H9 (cell line): ENCODE data around the gene TACC2. TPM values are rescaled to one million over a fixed set of nuclear protein-coding genes. Genes with fewer than 3 reads are reported as not detected.
"Not testable (repeated sequence)": the region's sequence is repeated elsewhere in the genome, so short reads cannot be mapped to it uniquely, and the experiment has no call there.

Source experiments
- DNase-seq: peaks from one replicate; pipeline ENCODE4 v3.0.0-alpha.2; 2017
- H2AFZ ChIP-seq: one replicate; pipeline ENCODE4 v1.6.1; 2013; ENCODE audit warnings: mild to moderate bottlenecking, low read length, control low read depth, moderate library complexity
- H2AK5ac ChIP-seq: 2 replicates; pipeline ENCODE4 v1.6.1; 2013; ENCODE audit warnings: low read length, control low read depth, mixed read lengths; ENCODE audit not compliant: insufficient read length
- H2BK120ac ChIP-seq: one replicate; pipeline ENCODE4 v1.6.1; 2013; ENCODE audit warnings: low read depth, mild to moderate bottlenecking, low read length, control low read depth, inconsistent platforms; ENCODE audit not compliant: poor library complexity, severe bottlenecking
- H2BK12ac ChIP-seq: 2 replicates; pipeline ENCODE4 v1.6.1; 2013; ENCODE audit warnings: low read length, control low read depth, mixed read lengths, low read depth; ENCODE audit not compliant: insufficient read length
- H2BK15ac ChIP-seq: 2 replicates; pipeline ENCODE4 v1.6.1; 2013; ENCODE audit warnings: low read depth, low read length, control low read depth
- H2BK20ac ChIP-seq: one replicate; pipeline ENCODE4 v1.6.1; 2013; ENCODE audit warnings: low read depth, mild to moderate bottlenecking, low read length, control low read depth, inconsistent platforms; ENCODE audit not compliant: poor library complexity, severe bottlenecking
- H2BK5ac ChIP-seq: 2 replicates; pipeline ENCODE4 v1.6.1; 2013; ENCODE audit warnings: low read length, control low read depth, mixed read lengths; ENCODE audit not compliant: insufficient read length
- H3K14ac ChIP-seq: 2 replicates; pipeline ENCODE4 v1.6.1; 2013; ENCODE audit warnings: low read length, control low read depth; ENCODE audit not compliant: insufficient read depth
- H3K18ac ChIP-seq: 2 replicates; pipeline ENCODE4 v1.6.1; 2013; ENCODE audit warnings: low read depth, mild to moderate bottlenecking, mixed read lengths, low read length, control low read depth; ENCODE audit not compliant: insufficient read length
- H3K23ac ChIP-seq: 2 replicates; pipeline ENCODE4 v1.6.1; 2013; ENCODE audit warnings: low read length, control low read depth, mixed read lengths, low read depth; ENCODE audit not compliant: insufficient read length
- H3K23me2 ChIP-seq: 2 replicates; pipeline ENCODE4 v1.6.1; 2013; ENCODE audit warnings: low read depth, mild to moderate bottlenecking, mixed read lengths, low read length, control low read depth; ENCODE audit not compliant: insufficient read length, poor library complexity, severe bottlenecking
- H3K27ac ChIP-seq: 2 replicates; pipeline ENCODE4 v1.5.1; 2013; ENCODE audit warnings: low read length, control low read depth, mixed read lengths, low read depth; ENCODE audit not compliant: insufficient read length
- H3K27me3 ChIP-seq: 2 replicates; pipeline ENCODE4 v1.6.1; 2013; ENCODE audit warnings: low read length, control low read depth, inconsistent platforms; ENCODE audit not compliant: insufficient read depth
- H3K4ac ChIP-seq: 2 replicates; pipeline ENCODE4 v1.6.1; 2013; ENCODE audit warnings: low read depth, mild to moderate bottlenecking, control low read depth, inconsistent platforms, low read length, moderate library complexity
- H3K4me1 ChIP-seq: 2 replicates; pipeline ENCODE4 v1.6.1; 2013; ENCODE audit warnings: low read length, control low read depth, inconsistent platforms; ENCODE audit not compliant: insufficient read depth
- H3K4me2 ChIP-seq: 2 replicates; pipeline ENCODE4 v1.6.1; 2013; ENCODE audit warnings: low read length, control low read depth, mixed read lengths; ENCODE audit not compliant: insufficient read length, insufficient read depth
- H3K56ac ChIP-seq: 2 replicates; pipeline ENCODE4 v1.6.1; 2013; ENCODE audit warnings: low read depth, mild to moderate bottlenecking, mixed read lengths, low read length, control low read depth; ENCODE audit not compliant: insufficient read length
- H3K79me1 ChIP-seq: 2 replicates; pipeline ENCODE4 v1.6.1; 2013; ENCODE audit warnings: low read depth, mild to moderate bottlenecking, moderate library complexity, low read length, control low read depth, inconsistent platforms; ENCODE audit not compliant: insufficient read depth, poor library complexity, severe bottlenecking
- H3K79me2 ChIP-seq: 2 replicates; pipeline ENCODE4 v1.6.1; 2013; ENCODE audit warnings: low read length, control low read depth, inconsistent platforms; ENCODE audit not compliant: insufficient read depth
- H3K9ac ChIP-seq: 2 replicates; pipeline ENCODE4 v1.6.1; 2013; ENCODE audit warnings: low read length, control low read depth, mixed read lengths; ENCODE audit not compliant: insufficient read length; ENCODE audit errors: extremely low read depth
- H3K9me3 ChIP-seq: one replicate; pipeline ENCODE4 v1.6.1; 2013; ENCODE audit warnings: low read depth, low read length, inconsistent platforms; ENCODE audit not compliant: control insufficient read depth
- H3T11ph ChIP-seq: one replicate; pipeline ENCODE4 v1.6.1; 2013; ENCODE audit warnings: mild to moderate bottlenecking, low read length, control low read depth, inconsistent platforms
- H4K20me1 ChIP-seq: one replicate; pipeline ENCODE4 v1.6.1; 2013; ENCODE audit not compliant: control insufficient read depth, insufficient read length, insufficient read depth
- H4K5ac ChIP-seq: 2 replicates; pipeline ENCODE4 v1.6.1; 2013; ENCODE audit warnings: low read depth, mild to moderate bottlenecking, mixed read lengths, low read length, control low read depth; ENCODE audit not compliant: insufficient read length
- H4K8ac ChIP-seq: replicated peaks from 2 replicates; pipeline ENCODE4 v1.6.1; 2013; ENCODE audit warnings: low read length, control low read depth, mixed read lengths, low read depth; ENCODE audit not compliant: insufficient read length
- H4K91ac ChIP-seq: 2 replicates; pipeline ENCODE4 v1.6.1; 2013; ENCODE audit warnings: low read depth, mild to moderate bottlenecking, moderate library complexity, mixed read lengths, low read length, control low read depth; ENCODE audit not compliant: insufficient read length
- H3K27ac Mint-ChIP-seq, 3 experiments: 2 replicates in 2 of 3; 3 replicates in 1 of 3; pipeline ENCODE4 v1.8.0; 2020 to 2021; ENCODE audit warnings: mixed read lengths in 3 of 3, mild to moderate bottlenecking in 1 of 3, moderate library complexity in 1 of 3
- H3K27me3 Mint-ChIP-seq: 2 replicates; pipeline ENCODE4 v1.8.0; 2021; ENCODE audit warnings: low read depth, mild to moderate bottlenecking, moderate library complexity, mixed read lengths
- H3K36me3 Mint-ChIP-seq, 3 experiments: 2 replicates in 2 of 3; 3 replicates in 1 of 3; pipeline ENCODE4 v1.8.0; 2020 to 2021; ENCODE audit warnings: low read depth in 3 of 3, mixed read lengths in 3 of 3; ENCODE audit not compliant: insufficient read depth in 1 of 3
- H3K4me1 Mint-ChIP-seq, 2 experiments: 2 replicates each; pipeline ENCODE4 v1.8.0; 2020; ENCODE audit warnings: mixed read lengths in 2 of 2
- H3K4me3 Mint-ChIP-seq, 2 experiments: 2 replicates in 1 of 2; 3 replicates in 1 of 2; pipeline ENCODE4 v1.8.0; 2020 to 2021; ENCODE audit warnings: mild to moderate bottlenecking in 2 of 2, mixed read lengths in 2 of 2, moderate library complexity in 1 of 2
- H3K9me3 Mint-ChIP-seq, 2 experiments: 2 replicates in 1 of 2; 3 replicates in 1 of 2; pipeline ENCODE4 v1.8.0; 2020; ENCODE audit warnings: mild to moderate bottlenecking in 2 of 2, mixed read lengths in 2 of 2, moderate library complexity in 1 of 2
- CTCF ChIP-seq: fragments of 200-600 bp; sonication (generic); conservative IDR thresholded peaks from 3 replicates; pipeline ENCODE4 v1.8.0; 2021; ENCODE audit warnings: antibody characterized with exemption, mild to moderate bottlenecking
- WGBS: extraction: QIAGEN DNeasy Blood & Tissue Kit; methylation state at CpG from one replicate; pipeline ENCODE4 v1.1.7; 2013; ENCODE audit warnings: missing lambda C conversion rate, low lambda C conversion rate, mixed read lengths; ENCODE audit not compliant: insufficient read length; ENCODE audit errors: extremely low coverage; 5-methylcytosine and 5-hydroxymethylcytosine counted together
- total RNA-seq: library from RNA; stranded (reverse); gene quantifications from 2 replicates; pipeline ENCODE4 v1.2.1, GENCODE V29; 2021

TACC2 gene
- total RNA-seq, 1 experiment from 2014 or later = 58.1 TPM

GRCh38 chr10:121990015-121990677 lies 1.2 kb downstream of the TACC2 start:
- Histone ChIP-seq H3K23me2 (no peaks in the 10 kb centered on the region), H3K4me2 (no peak overlapping the region), H3K4me1 (peaks cover 3% of the 10 kb centered on the region; the same call in 1 of the 2 replicates), H3K23ac (no peak overlapping the region), H2BK12ac (no peak overlapping the region), H3K27ac (no peak overlapping the region), H2BK120ac (no peak overlapping the region), H2AK5ac (no peak overlapping the region), H2BK20ac (no peak overlapping the region), H2BK15ac (no peak overlapping the region), H3K27me3 (no peaks in the 10 kb centered on the region), H4K91ac (no peak overlapping the region), H3K18ac (no peak overlapping the region), H3T11ph (no peak overlapping the region), H3K14ac (no peak overlapping the region), H3K9ac (no peak overlapping the region), H4K8ac (no peak overlapping the region), H3K4ac (no peak overlapping the region), H3K79me1 (no peaks in the 10 kb centered on the region), H2AFZ (no peak overlapping the region), H4K20me1 (no peaks in the 10 kb centered on the region), H4K5ac (no peak overlapping the region), H3K79me2 (no peaks in the 10 kb centered on the region), H3K56ac (no peak overlapping the region), H2BK5ac (no peak overlapping the region), H3K9me3 (no peaks in the 10 kb centered on the region)
- Mint-ChIP-seq H3K4me3 (no peak overlapping the region), H3K27ac (no peak overlapping the region), H3K9me3 (peaks cover 11 to 12% of the 10 kb centered on the region in 2 experiments), H3K27me3 (no peaks in the 10 kb centered on the region), H3K36me3 (peaks cover 0 to 7% (median 0%) of the 10 kb centered on the region in 3 experiments; a peak in 2 of 7 replicates), H3K4me1 (peaks cover 22 to 25% of the 10 kb centered on the region in 2 experiments)
- WGBS = no CpG with 5 or more reads among the region's 9 CpGs
- no peak for TF ChIP-seq CTCF
- DNase-seq = no peak

DNA sequence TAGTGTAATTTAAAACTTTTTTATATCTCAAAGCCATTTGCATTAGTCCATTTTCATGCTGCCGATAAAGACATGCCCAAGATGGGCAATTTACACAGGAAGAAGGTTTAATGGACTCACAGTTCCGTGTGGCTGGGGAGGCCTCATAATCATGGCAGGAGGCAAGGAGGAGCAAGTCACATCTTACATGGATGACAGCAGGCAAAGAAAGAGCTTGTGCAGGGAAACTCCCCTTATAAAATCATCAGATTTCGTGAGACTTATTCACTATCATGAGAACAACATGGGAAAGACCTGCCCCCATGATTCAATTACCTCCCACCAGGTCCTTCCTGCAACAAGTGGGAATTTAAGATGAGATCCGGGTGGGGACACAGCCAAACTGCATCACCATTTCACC lies 2.8 kb downstream of the TACC2 start:
- not testable (repeated sequence) for H3K27ac Mint-ChIP-seq, H3K14ac ChIP-seq, H3K27me3 ChIP-seq, H3K9me3 ChIP-seq, H3K18ac ChIP-seq, H4K20me1 ChIP-seq, H3K23me2 ChIP-seq, H3K4me1 ChIP-seq, H2AK5ac ChIP-seq, H3K4me3 Mint-ChIP-seq, H3K9ac ChIP-seq, H2AFZ ChIP-seq, H4K5ac ChIP-seq, H2BK20ac ChIP-seq, H3K36me3 Mint-ChIP-seq, H3K56ac ChIP-seq, DNase-seq, H2BK120ac ChIP-seq, H3K4me2 ChIP-seq, H2BK5ac ChIP-seq, H3K27ac ChIP-seq, H3K79me1 ChIP-seq, H3K4ac ChIP-seq, H2BK15ac ChIP-seq, H3K9me3 Mint-ChIP-seq, H3K27me3 Mint-ChIP-seq, H3T11ph ChIP-seq, H2BK12ac ChIP-seq, H4K91ac ChIP-seq, H3K23ac ChIP-seq, H4K8ac ChIP-seq, H3K79me2 ChIP-seq
- H3K4me1 Mint-ChIP-seq = peaks cover 35 to 36% of the 10 kb centered on the region in 2 experiments
- WGBS = no CpG with 5 or more reads among the region's 4 CpGs
